ENCODE measurements around the gene NRIP2. TPM values are rescaled to one million over a fixed set of nuclear protein-coding genes. Genes with fewer than 3 reads are reported as not detected.

NRIP2 gene
- total RNA-seq (2022; extraction: Qiagen RNA extraction; ENCODE audit: low read depth), result not detected in 5 replicates

GRCh38 chr12:2834581-2835491, at the start of gene NRIP2:
Gene NRIP2, minus strand, starts transcription at chr12:2835035. Its CDS starts 52 bp downstream, at chr12:2834983.

GRCh38 chr12:2877047-2877952, 42.5 kb upstream of the NRIP2 start, which contains the start of the genes FOXM1 and RHNO1:
Gene FOXM1, minus strand, starts transcription at chr12:2877174. Its CDS starts 2,696 bp downstream, at chr12:2874478.
Gene RHNO1, plus strand, starts transcription at chr12:2877223. Its CDS starts 8,144 bp downstream, at chr12:2885367.

GRCh38 chr12:2857021-2857431, 22.2 kb upstream of the NRIP2 start, which contains the start of gene TEX52:
Gene TEX52, minus strand, starts transcription at chr12:2857039. Its CDS starts 13 bp downstream, at chr12:2857026.

GRCh38 chr12:2812290-2813213, 22.3 kb downstream of the NRIP2 start, which contains the start of gene ITFG2:
Gene ITFG2, plus strand, starts transcription at chr12:2812668. Its CDS starts 93 bp downstream, at chr12:2812761.

GRCh38 chr12:2794736-2795289, 40.0 kb downstream of the NRIP2 start, which contains the start of gene FKBP4:
Gene FKBP4, plus strand, starts transcription at chr12:2794970. Its CDS starts 170 bp downstream, at chr12:2795140.

Other genes starting within 250 kb of the NRIP2 start
- gene FKBP4, start 40.1 kb downstream of the NRIP2 start, total RNA-seq (2022; extraction: Qiagen RNA extraction; ENCODE audit: low read depth), result 97.1 to 120 TPM (median 112 TPM) in 5 replicates
- 13.0 to 26.1 TPM (median 17.7 TPM) in 5 replicates for gene ITFG2, start 22.4 kb downstream of the NRIP2 start, total RNA-seq (2022; extraction: Qiagen RNA extraction; ENCODE audit: low read depth)
- not detected in 5 replicates for gene TEX52, start 22.0 kb upstream of the NRIP2 start, total RNA-seq (2022; extraction: Qiagen RNA extraction; ENCODE audit: low read depth)
- gene FOXM1, start 42.1 kb upstream of the NRIP2 start, total RNA-seq (2022; extraction: Qiagen RNA extraction; ENCODE audit: low read depth), result 85.7 to 103 TPM (median 90.5 TPM) in 5 replicates
- gene RHNO1, start 42.2 kb upstream of the NRIP2 start, total RNA-seq (2022; extraction: Qiagen RNA extraction; ENCODE audit: low read depth), result 43.6 to 54.4 TPM (median 46.4 TPM) in 5 replicates
- gene TULP3, start 55.9 kb upstream of the NRIP2 start, total RNA-seq (2022; extraction: Qiagen RNA extraction; ENCODE audit: low read depth), result 16.0 to 21.3 TPM (median 20.0 TPM) in 5 replicates
- 38.4 to 47.9 TPM (median 46.8 TPM) in 5 replicates for gene TEAD4, start 124.4 kb upstream of the NRIP2 start, total RNA-seq (2022; extraction: Qiagen RNA extraction; ENCODE audit: low read depth)
- gene TSPAN9, start 242.3 kb upstream of the NRIP2 start, total RNA-seq (2022; extraction: Qiagen RNA extraction; ENCODE audit: low read depth), result 18.7 to 30.3 TPM (median 22.9 TPM) in 5 replicates

Measured in A549 treated with RU486 at 1 μM for 4 hours (cell line).